ENCODE measurements around the gene CCL7.

CCL7 gene

DNA sequence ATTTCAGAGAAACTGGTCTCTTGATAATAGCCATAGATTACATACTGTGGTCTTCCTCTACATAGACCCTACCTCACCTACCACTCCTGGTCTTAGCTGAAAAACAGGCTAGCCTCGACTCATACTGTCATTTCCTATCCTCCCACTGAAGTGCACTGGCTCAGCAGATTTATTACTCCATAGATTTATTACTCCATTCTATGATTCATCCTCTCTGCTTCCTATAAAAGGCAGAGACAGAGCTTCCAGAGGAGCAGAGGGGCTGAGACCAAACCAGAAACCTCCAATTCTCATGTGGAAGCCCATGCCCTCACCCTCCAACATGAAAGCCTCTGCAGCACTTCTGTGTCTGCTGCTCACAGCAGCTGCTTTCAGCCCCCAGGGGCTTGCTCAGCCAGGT is at the start of gene CCL7:
Gene CCL7, plus strand, starts transcription at position 253 of the 400 bp plus-strand sequence. Its CDS starts 70 bp downstream, at position 323.
- Histone ChIP-seq H3K27me3 (no peaks in the 10 kb centered on the region), H3K27ac (no peak within 1 kb of the TSS), H3K4me3 (no peak within 1 kb of the TSS), H3K36me3 (no peaks in the 10 kb centered on the region), H3K4me1 (no peaks in the 10 kb centered on the region), H3K9me3 (no peaks in the 10 kb centered on the region)
- intact Hi-C loops (cut with DNase I; ENCODE audit: low total_unique reads), result no loop called here
- TF ChIP-seq, protein P1, sequence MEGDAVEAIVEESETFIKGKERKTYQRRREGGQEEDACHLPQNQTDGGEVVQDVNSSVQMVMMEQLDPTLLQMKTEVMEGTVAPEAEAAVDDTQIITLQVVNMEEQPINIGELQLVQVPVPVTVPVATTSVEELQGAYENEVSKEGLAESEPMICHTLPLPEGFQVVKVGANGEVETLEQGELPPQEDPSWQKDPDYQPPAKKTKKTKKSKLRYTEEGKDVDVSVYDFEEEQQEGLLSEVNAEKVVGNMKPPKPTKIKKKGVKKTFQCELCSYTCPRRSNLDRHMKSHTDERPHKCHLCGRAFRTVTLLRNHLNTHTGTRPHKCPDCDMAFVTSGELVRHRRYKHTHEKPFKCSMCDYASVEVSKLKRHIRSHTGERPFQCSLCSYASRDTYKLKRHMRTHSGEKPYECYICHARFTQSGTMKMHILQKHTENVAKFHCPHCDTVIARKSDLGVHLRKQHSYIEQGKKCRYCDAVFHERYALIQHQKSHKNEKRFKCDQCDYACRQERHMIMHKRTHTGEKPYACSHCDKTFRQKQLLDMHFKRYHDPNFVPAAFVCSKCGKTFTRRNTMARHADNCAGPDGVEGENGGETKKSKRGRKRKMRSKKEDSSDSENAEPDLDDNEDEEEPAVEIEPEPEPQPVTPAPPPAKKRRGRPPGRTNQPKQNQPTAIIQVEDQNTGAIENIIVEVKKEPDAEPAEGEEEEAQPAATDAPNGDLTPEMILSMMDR (IDR thresholded peaks at IDR 0.05), result no peak
- DNase-seq, result no peak

- H3K4me1 ChIP-seq, result peaks cover 0 to 9% (median 0%) of the 10 kb centered on the region in 4 donors
- DNase-seq, result no peak
- no peak overlapping the region for H3K4me3 ChIP-seq
- H3K27me3 ChIP-seq, result no peaks in the 10 kb centered on the region
- H3K9me3 ChIP-seq, result no peaks in the 10 kb centered on the region
- no peaks in the 10 kb centered on the region for H3K36me3 ChIP-seq
- no peak overlapping the region for H3K27ac ChIP-seq
- TF ChIP-seq, protein P1 (IDR thresholded peaks at IDR 0.05), result no peak
- intact Hi-C loops (cut with DNase I; ENCODE audit: low total_unique reads), result no loop called here
Measured at GRCh38 chr17:34220752-34221395, 49.1 kb upstream of the CCL7 start.

DNA sequence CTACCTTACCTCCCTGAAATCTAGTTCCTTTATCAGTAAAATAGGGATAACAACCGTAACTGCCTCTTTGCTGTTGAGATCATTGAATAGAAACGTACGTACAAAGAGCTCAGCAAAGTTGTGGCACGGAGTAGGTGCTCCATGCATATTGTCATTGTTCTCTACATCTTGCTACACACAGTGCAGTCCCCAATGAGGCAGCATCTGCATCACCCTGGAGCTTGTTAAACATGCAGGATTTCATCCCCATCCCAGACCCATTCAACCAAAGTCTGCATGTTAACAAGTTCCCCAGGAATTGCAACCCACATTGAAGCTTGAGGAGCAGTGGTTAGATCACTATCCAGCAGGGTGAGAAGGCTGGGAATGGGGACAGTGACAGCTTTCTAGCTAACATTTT is 48.6 kb upstream of the CCL7 start:
- Histone ChIP-seq H3K27ac (no peak overlapping the region), H3K9me3 (no peaks in the 10 kb centered on the region), H3K4me1 (peaks cover 0 to 9% (median 0%) of the 10 kb centered on the region in 4 donors), H3K27me3 (no peaks in the 10 kb centered on the region), H3K36me3 (no peaks in the 10 kb centered on the region), H3K4me3 (no peak overlapping the region)
- TF ChIP-seq, protein P1 (IDR thresholded peaks at IDR 0.05), result no peak
- DNase-seq, result no peak
- intact Hi-C loops (cut with DNase I; ENCODE audit: low total_unique reads), result no loop called here

DNA sequence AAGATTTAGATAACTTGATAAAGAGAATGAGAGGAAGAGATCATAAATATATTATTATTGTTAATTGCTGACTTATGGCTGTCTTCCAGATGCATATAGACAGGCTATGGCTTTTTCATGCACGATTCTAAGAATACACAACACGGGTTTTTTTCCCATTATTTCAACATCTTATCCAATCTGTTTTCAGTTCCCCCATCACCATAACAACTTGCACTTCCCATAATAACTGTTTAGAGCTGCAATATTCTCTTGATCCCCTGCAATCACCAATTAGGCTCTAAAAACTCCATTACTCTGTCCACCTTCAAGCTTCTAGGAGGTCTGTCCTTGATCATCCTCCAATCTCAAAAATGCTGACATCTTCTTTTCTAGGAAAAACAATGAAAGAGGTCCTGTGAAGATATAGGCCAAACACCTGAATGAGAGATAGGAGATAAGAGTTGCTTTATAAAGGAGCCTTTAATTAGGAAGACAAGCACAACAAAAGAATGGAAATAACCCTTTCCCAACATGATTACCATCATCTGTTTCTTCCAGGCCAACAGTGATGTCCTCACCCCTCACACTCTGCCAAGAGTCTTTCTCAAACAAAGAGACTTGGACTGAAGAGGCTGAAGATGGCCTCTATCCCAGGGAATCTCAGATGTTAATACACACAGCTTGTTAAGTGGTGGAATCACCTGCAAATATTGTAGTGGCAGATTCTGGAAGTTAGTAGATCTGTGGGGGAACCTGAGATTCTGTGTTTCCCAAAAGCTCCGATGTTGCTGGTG is 47.1 kb upstream of the CCL7 start:
- peak in 1 of 2 donors; percentile 34 for DNase-seq
- Histone ChIP-seq H3K4me1 (peaks cover 0 to 9% (median 0%) of the 10 kb centered on the region in 4 donors), H3K4me3 (no peak overlapping the region), H3K27ac (no peak overlapping the region), H3K36me3 (no peaks in the 10 kb centered on the region), H3K27me3 (no peaks in the 10 kb centered on the region), H3K9me3 (no peaks in the 10 kb centered on the region)
- TF ChIP-seq, protein P1 (IDR thresholded peaks at IDR 0.05), result no peak
- intact Hi-C loops (cut with DNase I; ENCODE audit: low total_unique reads), result no loop called here

GRCh38 chr17:34225046-34225445 is 45.0 kb upstream of the CCL7 start:
- H3K4me1 ChIP-seq, result peaks cover 0 to 5% (median 0%) of the 10 kb centered on the region in 4 donors
- TF ChIP-seq, protein P1 (IDR thresholded peaks at IDR 0.05), result no peak
- H3K27ac ChIP-seq, result no peak overlapping the region
- intact Hi-C loops (cut with DNase I; ENCODE audit: low total_unique reads), result no loop called here
- H3K27me3 ChIP-seq, result no peaks in the 10 kb centered on the region
- no peaks in the 10 kb centered on the region for H3K9me3 ChIP-seq
- H3K36me3 ChIP-seq, result no peaks in the 10 kb centered on the region
- H3K4me3 ChIP-seq, result no peak overlapping the region
- DNase-seq, result no peak
